ENCODE results near the gene MTMR12.

DNA sequence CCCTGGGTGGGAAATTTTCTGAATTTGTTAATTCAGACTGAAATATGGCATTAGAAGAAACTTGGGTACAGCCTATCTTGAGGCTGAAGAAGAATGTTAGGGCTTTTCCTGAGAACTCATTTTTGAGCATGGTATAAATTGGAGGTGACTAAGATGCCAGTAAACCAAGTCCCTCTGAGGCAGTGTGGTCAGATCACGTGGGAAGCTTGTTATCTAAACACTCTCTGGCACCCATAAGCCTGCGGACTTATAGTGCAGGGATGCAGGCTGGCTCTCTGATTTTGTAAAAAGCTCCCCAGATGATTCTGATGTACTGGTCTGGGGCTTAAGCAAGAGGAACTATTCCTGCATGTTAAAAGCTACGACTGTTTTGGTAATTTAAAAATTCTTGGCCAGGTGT is 34.3 kb downstream of the MTMR12 start:
- TF ChIP-seq ZNF766 (CRISPR knock-in tag; IDR thresholded peaks at IDR 0.05; ENCODE audit: borderline replicate concordance) (no peak), POLR2A (IDR thresholded peaks at IDR 0.05; ENCODE audit: insufficient read depth in 1 of 2, low read depth in 2 of 2, low read length in 2 of 2) (no peak), HCFC1 (IDR thresholded peaks at IDR 0.05; ENCODE audit: low read depth, low read length) (no peak), ZNF841 (CRISPR knock-in tag; IDR thresholded peaks at IDR 0.05; ENCODE audit: borderline replicate concordance) (no peak), MTA1 (CRISPR knock-in tag; IDR thresholded peaks at IDR 0.05; ENCODE audit: borderline replicate concordance) (no peak)
- TF ChIP-seq, protein P1, sequence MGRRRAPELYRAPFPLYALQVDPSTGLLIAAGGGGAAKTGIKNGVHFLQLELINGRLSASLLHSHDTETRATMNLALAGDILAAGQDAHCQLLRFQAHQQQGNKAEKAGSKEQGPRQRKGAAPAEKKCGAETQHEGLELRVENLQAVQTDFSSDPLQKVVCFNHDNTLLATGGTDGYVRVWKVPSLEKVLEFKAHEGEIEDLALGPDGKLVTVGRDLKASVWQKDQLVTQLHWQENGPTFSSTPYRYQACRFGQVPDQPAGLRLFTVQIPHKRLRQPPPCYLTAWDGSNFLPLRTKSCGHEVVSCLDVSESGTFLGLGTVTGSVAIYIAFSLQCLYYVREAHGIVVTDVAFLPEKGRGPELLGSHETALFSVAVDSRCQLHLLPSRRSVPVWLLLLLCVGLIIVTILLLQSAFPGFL (CRISPR knock-in tag; IDR thresholded peaks at IDR 0.05), result no peak
- TF ChIP-seq, protein P2, sequence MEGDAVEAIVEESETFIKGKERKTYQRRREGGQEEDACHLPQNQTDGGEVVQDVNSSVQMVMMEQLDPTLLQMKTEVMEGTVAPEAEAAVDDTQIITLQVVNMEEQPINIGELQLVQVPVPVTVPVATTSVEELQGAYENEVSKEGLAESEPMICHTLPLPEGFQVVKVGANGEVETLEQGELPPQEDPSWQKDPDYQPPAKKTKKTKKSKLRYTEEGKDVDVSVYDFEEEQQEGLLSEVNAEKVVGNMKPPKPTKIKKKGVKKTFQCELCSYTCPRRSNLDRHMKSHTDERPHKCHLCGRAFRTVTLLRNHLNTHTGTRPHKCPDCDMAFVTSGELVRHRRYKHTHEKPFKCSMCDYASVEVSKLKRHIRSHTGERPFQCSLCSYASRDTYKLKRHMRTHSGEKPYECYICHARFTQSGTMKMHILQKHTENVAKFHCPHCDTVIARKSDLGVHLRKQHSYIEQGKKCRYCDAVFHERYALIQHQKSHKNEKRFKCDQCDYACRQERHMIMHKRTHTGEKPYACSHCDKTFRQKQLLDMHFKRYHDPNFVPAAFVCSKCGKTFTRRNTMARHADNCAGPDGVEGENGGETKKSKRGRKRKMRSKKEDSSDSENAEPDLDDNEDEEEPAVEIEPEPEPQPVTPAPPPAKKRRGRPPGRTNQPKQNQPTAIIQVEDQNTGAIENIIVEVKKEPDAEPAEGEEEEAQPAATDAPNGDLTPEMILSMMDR (CRISPR knock-in tag; IDR thresholded peaks at IDR 0.05), result no peak
- TF ChIP-seq, protein P3, sequence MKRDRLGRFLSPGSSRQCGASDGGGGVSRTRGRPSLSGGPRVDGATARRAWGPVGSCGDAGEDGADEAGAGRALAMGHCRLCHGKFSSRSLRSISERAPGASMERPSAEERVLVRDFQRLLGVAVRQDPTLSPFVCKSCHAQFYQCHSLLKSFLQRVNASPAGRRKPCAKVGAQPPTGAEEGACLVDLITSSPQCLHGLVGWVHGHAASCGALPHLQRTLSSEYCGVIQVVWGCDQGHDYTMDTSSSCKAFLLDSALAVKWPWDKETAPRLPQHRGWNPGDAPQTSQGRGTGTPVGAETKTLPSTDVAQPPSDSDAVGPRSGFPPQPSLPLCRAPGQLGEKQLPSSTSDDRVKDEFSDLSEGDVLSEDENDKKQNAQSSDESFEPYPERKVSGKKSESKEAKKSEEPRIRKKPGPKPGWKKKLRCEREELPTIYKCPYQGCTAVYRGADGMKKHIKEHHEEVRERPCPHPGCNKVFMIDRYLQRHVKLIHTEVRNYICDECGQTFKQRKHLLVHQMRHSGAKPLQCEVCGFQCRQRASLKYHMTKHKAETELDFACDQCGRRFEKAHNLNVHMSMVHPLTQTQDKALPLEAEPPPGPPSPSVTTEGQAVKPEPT (CRISPR knock-in tag; IDR thresholded peaks at IDR 0.05; ENCODE audit: low read depth), result no peak

Data from HepG2 (cell line).